Measurements from ENCODE around the gene EML1.

DNA sequence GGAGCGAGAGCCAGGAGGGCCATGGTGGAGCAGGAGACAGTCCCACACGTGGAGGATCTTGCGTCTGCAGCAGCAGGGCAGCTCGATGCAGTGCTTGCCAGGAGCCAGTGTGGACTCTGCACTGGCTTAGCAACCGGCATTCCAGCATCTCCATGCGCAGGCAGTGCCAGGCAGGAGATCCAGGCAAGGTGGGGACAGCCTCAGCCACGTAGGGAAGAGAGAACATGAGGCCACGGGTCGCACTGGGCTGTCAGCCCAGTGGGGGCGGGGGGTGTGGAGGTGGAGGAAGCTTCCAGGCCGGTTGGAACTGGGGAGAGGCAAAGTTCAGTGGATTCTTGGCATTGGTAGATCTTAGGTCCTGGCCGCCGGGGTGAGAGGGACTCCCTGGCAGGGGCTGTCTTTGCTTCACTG, 151.0 kb downstream of the EML1 start:
- TF ChIP-seq, protein P1, sequence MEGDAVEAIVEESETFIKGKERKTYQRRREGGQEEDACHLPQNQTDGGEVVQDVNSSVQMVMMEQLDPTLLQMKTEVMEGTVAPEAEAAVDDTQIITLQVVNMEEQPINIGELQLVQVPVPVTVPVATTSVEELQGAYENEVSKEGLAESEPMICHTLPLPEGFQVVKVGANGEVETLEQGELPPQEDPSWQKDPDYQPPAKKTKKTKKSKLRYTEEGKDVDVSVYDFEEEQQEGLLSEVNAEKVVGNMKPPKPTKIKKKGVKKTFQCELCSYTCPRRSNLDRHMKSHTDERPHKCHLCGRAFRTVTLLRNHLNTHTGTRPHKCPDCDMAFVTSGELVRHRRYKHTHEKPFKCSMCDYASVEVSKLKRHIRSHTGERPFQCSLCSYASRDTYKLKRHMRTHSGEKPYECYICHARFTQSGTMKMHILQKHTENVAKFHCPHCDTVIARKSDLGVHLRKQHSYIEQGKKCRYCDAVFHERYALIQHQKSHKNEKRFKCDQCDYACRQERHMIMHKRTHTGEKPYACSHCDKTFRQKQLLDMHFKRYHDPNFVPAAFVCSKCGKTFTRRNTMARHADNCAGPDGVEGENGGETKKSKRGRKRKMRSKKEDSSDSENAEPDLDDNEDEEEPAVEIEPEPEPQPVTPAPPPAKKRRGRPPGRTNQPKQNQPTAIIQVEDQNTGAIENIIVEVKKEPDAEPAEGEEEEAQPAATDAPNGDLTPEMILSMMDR (IDR thresholded peaks at IDR 0.05): no peak
- no peak for TF ChIP-seq EP300 (IDR thresholded peaks at IDR 0.05)

All from esophagus muscularis mucosa (tissue), 3 donors.